GM19193 (cell line): ENCODE measurements around the gene SND1.

Experiments used
- POLR2A ChIP-seq: IDR thresholded peaks from 4 replicates; pipeline ENCODE4 v1.6.1; 2011; ENCODE audit not compliant: insufficient read depth, insufficient read length; ENCODE audit errors: extremely low read depth

Gene SND1

GRCh38 chr7:127807829-127808228 is 155.8 kb downstream of the SND1 start:
- TF ChIP-seq POLR2A, result no peak

GRCh38 chr7:127809261-127809702 is 157.3 kb downstream of the SND1 start:
- no peak for TF ChIP-seq POLR2A

- TF ChIP-seq POLR2A, result no peak
These were observed 158.1 kb downstream of the SND1 start for GRCh38 chr7:127810113-127810512.

GRCh38 chr7:127810696-127811660 is 159.0 kb downstream of the SND1 start:
- no peak for TF ChIP-seq POLR2A

GRCh38 chr7:127812540-127812939 is 160.5 kb downstream of the SND1 start:
- no peak for TF ChIP-seq POLR2A

- TF ChIP-seq POLR2A, result no peak
These were observed 162.1 kb downstream of the SND1 start for GRCh38 chr7:127813991-127814541.

- TF ChIP-seq POLR2A, result no peak
These were observed 163.7 kb downstream of the SND1 start for GRCh38 chr7:127815631-127816145.

GRCh38 chr7:127816354-127817190 is 164.6 kb downstream of the SND1 start:
- no peak for TF ChIP-seq POLR2A

- TF ChIP-seq POLR2A, result no peak
These were observed 165.5 kb downstream of the SND1 start for GRCh38 chr7:127817466-127817865.

- no peak for TF ChIP-seq POLR2A
These were observed 166.3 kb downstream of the SND1 start for GRCh38 chr7:127818306-127818705.

GRCh38 chr7:127819975-127820731 is 168.2 kb downstream of the SND1 start:
- TF ChIP-seq POLR2A, result no peak

- no peak for TF ChIP-seq POLR2A
These were observed 168.7 kb downstream of the SND1 start for GRCh38 chr7:127820732-127821085.

GRCh38 chr7:127821146-127821545 is 169.2 kb downstream of the SND1 start:
- no peak for TF ChIP-seq POLR2A

GRCh38 chr7:127822822-127823508 is 171.0 kb downstream of the SND1 start:
- TF ChIP-seq POLR2A, result no peak
